Measurements from ENCODE around the gene SHLD1.

Gene SHLD1

DNA sequence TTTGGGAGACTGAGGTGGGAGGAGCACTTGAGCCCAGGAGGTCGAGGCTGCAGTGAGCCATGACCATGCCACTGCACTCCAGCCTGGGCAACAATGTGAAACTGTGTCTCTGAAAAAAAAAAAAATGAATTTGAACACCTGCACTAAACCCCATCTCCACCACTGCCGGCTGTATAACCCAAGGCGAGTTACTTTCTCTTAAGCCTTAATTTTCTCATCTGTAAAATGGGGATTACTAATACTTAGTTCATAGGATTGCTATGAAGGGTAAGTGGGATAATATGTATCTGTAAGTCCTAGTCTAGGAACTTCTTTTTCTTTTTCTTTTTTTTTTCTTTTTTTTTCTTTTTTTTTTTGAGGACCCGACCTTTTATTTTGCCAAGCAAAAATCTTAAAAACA lies 61.5 kb downstream of the SHLD1 start:
- Histone ChIP-seq H2BK120ac (ENCODE audit: insufficient read depth, low read length, poor library complexity) (no peak overlapping the region), H4K12ac (ENCODE audit: low read depth, low read length) (no peak overlapping the region), H2AFZ (ENCODE audit: insufficient read depth, low read length, poor library complexity) (no peak overlapping the region), H3K79me1 (ENCODE audit: low read length) (no peaks in the 10 kb centered on the region), H3K36me3 (ENCODE audit: control insufficient read depth in 1 of 2, insufficient read depth in 2 of 2, low read length in 2 of 2) (no peaks in the 10 kb centered on the region), H3K14ac (ENCODE audit: low read length) (no peak overlapping the region), H3K4me1 (ENCODE audit: control insufficient read depth in 1 of 2, insufficient read depth in 2 of 2, low read length in 2 of 2) (no peaks in the 10 kb centered on the region), H3K79me2 (ENCODE audit: control insufficient read depth, insufficient read depth, low read length, poor library complexity) (no peaks in the 10 kb centered on the region), H4K91ac (ENCODE audit: low read depth, low read length) (no peak overlapping the region), H2BK5ac (ENCODE audit: low read depth, low read length, poor library complexity) (no peak overlapping the region), H3K27ac (ENCODE audit: low read depth, low read length) (no peak overlapping the region), H3K4me2 (ENCODE audit: low read length) (no peak overlapping the region), H3K4ac (ENCODE audit: low read depth, low read length) (no peak overlapping the region), H2BK12ac (ENCODE audit: low read length) (no peak overlapping the region), H3K4me3 (ENCODE audit: low read depth, low read length) (no peak overlapping the region), H3K27me3 (ENCODE audit: insufficient read depth, low read length) (no peaks in the 10 kb centered on the region), H4K8ac (ENCODE audit: low read depth, low read length) (no peak overlapping the region), H3K18ac (ENCODE audit: low read length) (no peak overlapping the region), H3K23ac (ENCODE audit: low read length) (no peak overlapping the region), H3K9me3 (ENCODE audit: insufficient read depth, low read depth, low read length) (no peaks in the 10 kb centered on the region), H2AK5ac (ENCODE audit: low read length) (no peak overlapping the region), H3K9ac (ENCODE audit: low read length) (no peak overlapping the region)
- WGBS (ENCODE audit: extremely low coverage, insufficient coverage, insufficient read length), result 100% methylated on average over 1 of the region's 4 CpGs
- no peak for DNase-seq

DNA sequence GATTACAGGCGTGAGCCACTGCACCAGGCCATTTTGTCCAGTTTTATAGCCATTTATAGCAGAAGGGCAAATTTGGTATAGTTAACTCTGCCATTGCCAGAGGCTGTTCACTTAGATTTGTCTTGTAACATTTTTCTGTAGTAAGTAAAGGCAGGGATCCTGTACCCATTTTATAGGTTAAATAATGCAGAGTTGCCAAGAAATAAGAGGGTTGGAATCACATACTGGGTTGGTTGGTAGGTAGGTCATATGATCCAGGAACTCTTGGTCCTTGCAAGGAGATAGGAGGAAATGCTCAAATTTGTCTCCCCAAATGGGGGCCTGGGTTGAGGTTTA lies 68.1 kb downstream of the SHLD1 start:
- no peaks in the 10 kb centered on the region for H3K36me3 ChIP-seq (ENCODE audit: control insufficient read depth in 1 of 2, insufficient read depth in 2 of 2, low read length in 2 of 2)
- H3K79me2 ChIP-seq (ENCODE audit: control insufficient read depth, insufficient read depth, low read length, poor library complexity), result no peaks in the 10 kb centered on the region
- H3K9ac ChIP-seq (ENCODE audit: low read length), result no peak overlapping the region
- H3K18ac ChIP-seq (ENCODE audit: low read length), result no peak overlapping the region
- no peak overlapping the region for H2AK5ac ChIP-seq (ENCODE audit: low read length)
- H3K9me3 ChIP-seq (ENCODE audit: insufficient read depth, low read depth, low read length), result no peaks in the 10 kb centered on the region
- H2BK12ac ChIP-seq (ENCODE audit: low read length), result no peak overlapping the region
- H2BK5ac ChIP-seq (ENCODE audit: low read depth, low read length, poor library complexity), result no peak overlapping the region
- H3K27ac ChIP-seq (ENCODE audit: low read depth, low read length), result no peak overlapping the region
- H3K14ac ChIP-seq (ENCODE audit: low read length), result no peak overlapping the region
- WGBS (ENCODE audit: extremely low coverage, insufficient coverage, insufficient read length), result no CpG with 5 or more reads among the region's 1 CpG
- H3K79me1 ChIP-seq (ENCODE audit: low read length), result no peaks in the 10 kb centered on the region
- no peak overlapping the region for H4K91ac ChIP-seq (ENCODE audit: low read depth, low read length)
- H3K4ac ChIP-seq (ENCODE audit: low read depth, low read length), result no peak overlapping the region
- no peak for DNase-seq
- H3K4me1 ChIP-seq (ENCODE audit: control insufficient read depth in 1 of 2, insufficient read depth in 2 of 2, low read length in 2 of 2), result peaks cover 2 to 5% of the 10 kb centered on the region in 2 experiments
- no peak overlapping the region for H4K8ac ChIP-seq (ENCODE audit: low read depth, low read length)
- no peak overlapping the region for H2BK120ac ChIP-seq (ENCODE audit: insufficient read depth, low read length, poor library complexity)
- H3K4me2 ChIP-seq (ENCODE audit: low read length), result no peak overlapping the region
- no peak overlapping the region for H3K4me3 ChIP-seq (ENCODE audit: low read depth, low read length)
- no peaks in the 10 kb centered on the region for H3K27me3 ChIP-seq (ENCODE audit: insufficient read depth, low read length)
- no peak overlapping the region for H4K12ac ChIP-seq (ENCODE audit: low read depth, low read length)
- no peak overlapping the region for H2AFZ ChIP-seq (ENCODE audit: insufficient read depth, low read length, poor library complexity)
- no peak overlapping the region for H3K23ac ChIP-seq (ENCODE audit: low read length)

DNA sequence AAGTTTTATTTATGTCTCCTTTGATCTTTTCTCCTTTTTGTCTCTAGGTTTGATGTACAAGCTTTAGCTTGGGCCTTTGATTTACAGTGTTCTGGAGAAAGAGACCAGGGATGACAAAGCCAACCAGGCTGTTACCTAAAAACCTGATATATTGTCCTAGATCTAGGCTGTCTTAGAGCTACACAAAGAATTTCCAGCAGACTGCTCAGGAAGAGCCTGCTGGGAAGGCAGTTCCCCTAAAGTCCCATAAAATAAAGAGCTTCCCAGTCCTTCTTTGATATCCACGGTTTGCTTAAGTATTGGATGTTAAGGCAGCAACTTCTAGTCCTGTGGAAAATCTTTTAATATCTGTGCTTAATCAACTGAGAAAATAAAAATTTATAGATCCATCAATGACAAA lies 70.5 kb downstream of the SHLD1 start:
- no peaks in the 10 kb centered on the region for H3K9me3 ChIP-seq (ENCODE audit: insufficient read depth, low read depth, low read length)
- H3K79me1 ChIP-seq (ENCODE audit: low read length), result no peaks in the 10 kb centered on the region
- no peak overlapping the region for H4K91ac ChIP-seq (ENCODE audit: low read depth, low read length)
- DNase-seq, result no peak
- H3K4me2 ChIP-seq (ENCODE audit: low read length), result no peak overlapping the region
- H3K18ac ChIP-seq (ENCODE audit: low read length), result no peak overlapping the region
- no peak overlapping the region for H2BK120ac ChIP-seq (ENCODE audit: insufficient read depth, low read length, poor library complexity)
- H3K4ac ChIP-seq (ENCODE audit: low read depth, low read length), result no peak overlapping the region
- no peak overlapping the region for H2AFZ ChIP-seq (ENCODE audit: insufficient read depth, low read length, poor library complexity)
- H3K4me1 ChIP-seq (ENCODE audit: control insufficient read depth in 1 of 2, insufficient read depth in 2 of 2, low read length in 2 of 2), result peaks cover 2 to 5% of the 10 kb centered on the region in 2 experiments
- H2BK12ac ChIP-seq (ENCODE audit: low read length), result no peak overlapping the region
- H3K36me3 ChIP-seq (ENCODE audit: control insufficient read depth in 1 of 2, insufficient read depth in 2 of 2, low read length in 2 of 2), result no peaks in the 10 kb centered on the region
- no peak overlapping the region for H3K27ac ChIP-seq (ENCODE audit: low read depth, low read length)
- H3K14ac ChIP-seq (ENCODE audit: low read length), result no peak overlapping the region
- no peaks in the 10 kb centered on the region for H3K27me3 ChIP-seq (ENCODE audit: insufficient read depth, low read length)
- H3K9ac ChIP-seq (ENCODE audit: low read length), result no peak overlapping the region
- no peak overlapping the region for H3K4me3 ChIP-seq (ENCODE audit: low read depth, low read length)
- H3K23ac ChIP-seq (ENCODE audit: low read length), result no peak overlapping the region
- no peak overlapping the region for H4K12ac ChIP-seq (ENCODE audit: low read depth, low read length)
- no peak overlapping the region for H4K8ac ChIP-seq (ENCODE audit: low read depth, low read length)
- H2BK5ac ChIP-seq (ENCODE audit: low read depth, low read length, poor library complexity), result no peak overlapping the region
- no peak overlapping the region for H2AK5ac ChIP-seq (ENCODE audit: low read length)
- no CpG with 5 or more reads among the region's 1 CpG for WGBS (ENCODE audit: extremely low coverage, insufficient coverage, insufficient read length)
- no peaks in the 10 kb centered on the region for H3K79me2 ChIP-seq (ENCODE audit: control insufficient read depth, insufficient read depth, low read length, poor library complexity)

DNA sequence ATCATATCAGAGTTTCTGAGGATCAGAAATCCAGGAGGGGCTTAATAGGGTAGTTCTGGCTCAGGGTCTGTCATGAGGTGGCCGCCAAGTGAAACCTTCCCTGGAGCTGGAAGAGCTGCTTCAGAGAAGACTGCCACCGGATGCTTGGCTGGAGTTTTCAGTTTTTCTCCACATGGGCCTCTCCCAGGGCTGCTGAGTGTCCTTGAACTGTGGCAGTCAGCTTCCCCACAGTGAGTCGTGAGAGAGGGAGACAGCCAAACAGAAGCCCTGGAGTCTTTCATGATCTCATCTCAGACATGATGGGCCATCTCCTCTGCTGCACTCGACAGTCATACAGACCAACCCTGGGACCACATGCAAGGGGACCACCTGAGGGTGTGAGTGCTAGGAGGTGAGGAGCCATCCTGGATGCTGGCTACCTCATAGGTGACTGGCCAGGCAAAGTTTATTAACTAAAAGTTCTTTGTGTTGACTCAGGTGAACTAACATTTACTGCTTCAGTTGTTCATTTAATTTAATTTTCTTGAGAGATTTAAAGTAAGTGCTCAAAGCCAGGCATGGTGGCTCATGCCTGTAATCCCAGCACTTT lies 71.5 kb downstream of the SHLD1 start:
- H3K27me3 ChIP-seq (ENCODE audit: insufficient read depth, low read length), result no peaks in the 10 kb centered on the region
- H3K9ac ChIP-seq (ENCODE audit: low read length), result no peak overlapping the region
- H2BK120ac ChIP-seq (ENCODE audit: insufficient read depth, low read length, poor library complexity), result no peak overlapping the region
- no peak overlapping the region for H4K8ac ChIP-seq (ENCODE audit: low read depth, low read length)
- no peaks in the 10 kb centered on the region for H3K79me1 ChIP-seq (ENCODE audit: low read length)
- no peak overlapping the region for H3K23ac ChIP-seq (ENCODE audit: low read length)
- no peak overlapping the region for H3K18ac ChIP-seq (ENCODE audit: low read length)
- no CpG with 5 or more reads among the region's 4 CpGs for WGBS (ENCODE audit: extremely low coverage, insufficient coverage, insufficient read length)
- no peak for DNase-seq
- no peak overlapping the region for H2AK5ac ChIP-seq (ENCODE audit: low read length)
- no peak overlapping the region for H2BK12ac ChIP-seq (ENCODE audit: low read length)
- H4K91ac ChIP-seq (ENCODE audit: low read depth, low read length), result no peak overlapping the region
- no peaks in the 10 kb centered on the region for H3K79me2 ChIP-seq (ENCODE audit: control insufficient read depth, insufficient read depth, low read length, poor library complexity)
- H3K14ac ChIP-seq (ENCODE audit: low read length), result no peak overlapping the region
- no peak overlapping the region for H2AFZ ChIP-seq (ENCODE audit: insufficient read depth, low read length, poor library complexity)
- no peak overlapping the region for H2BK5ac ChIP-seq (ENCODE audit: low read depth, low read length, poor library complexity)
- H3K4me3 ChIP-seq (ENCODE audit: low read depth, low read length), result no peak overlapping the region
- H3K36me3 ChIP-seq (ENCODE audit: control insufficient read depth in 1 of 2, insufficient read depth in 2 of 2, low read length in 2 of 2), result no peaks in the 10 kb centered on the region
- H3K9me3 ChIP-seq (ENCODE audit: insufficient read depth, low read depth, low read length), result no peaks in the 10 kb centered on the region
- H3K27ac ChIP-seq (ENCODE audit: low read depth, low read length), result no peak overlapping the region
- no peak overlapping the region for H3K4ac ChIP-seq (ENCODE audit: low read depth, low read length)
- H4K12ac ChIP-seq (ENCODE audit: low read depth, low read length), result no peak overlapping the region
- no peak overlapping the region for H3K4me2 ChIP-seq (ENCODE audit: low read length)
- H3K4me1 ChIP-seq (ENCODE audit: control insufficient read depth in 1 of 2, insufficient read depth in 2 of 2, low read length in 2 of 2), result peaks cover 2 to 5% of the 10 kb centered on the region in 2 experiments
